Testis (tissue), 3 donors: ENCODE results near the gene KHDRBS2. TPM values are rescaled to one million over a fixed set of nuclear protein-coding genes. Genes with fewer than 3 reads are reported as not detected.

Experiments used
- DNase-seq: peaks from one replicate; pipeline ENCODE4 v3.0.0-alpha.2; 2019
- H3K27ac ChIP-seq, 2 donors: fragments of 200-600 bp; sonication (generic); one replicate each; pipeline ENCODE4 v1.5.1; 2019
- H3K27me3 ChIP-seq: fragments of 200-600 bp; sonication (generic); one replicate; pipeline ENCODE4 v1.5.1; 2019
- H3K36me3 ChIP-seq: fragments of 200-600 bp; sonication (generic); one replicate; pipeline ENCODE4 v1.5.1; 2017; ENCODE audit warnings: low read depth; ENCODE audit errors: missing control alignments
- H3K4me1 ChIP-seq: fragments of 200-600 bp; sonication (generic); one replicate; pipeline ENCODE4 v1.5.1; 2019
- H3K4me3 ChIP-seq, 2 donors: fragments of 200-600 bp; sonication (generic); one replicate each; pipeline ENCODE4 v1.5.1; 2017 to 2019
- H3K9me3 ChIP-seq: fragments of 200-600 bp; sonication (generic); one replicate; pipeline ENCODE4 v1.5.1; 2017
- POLR2A ChIP-seq: fragments of 450-650 bp; IDR thresholded peaks from one replicate; pipeline ENCODE4 v1.6.1; 2017; ENCODE audit warnings: antibody characterized with exemption, mild to moderate bottlenecking, moderate library complexity
- WGBS, 2 donors: methylation state at CpG; one replicate each; pipeline ENCODE4 v1.1.5; 2018; 5-methylcytosine and 5-hydroxymethylcytosine counted together
- intact Hi-C: fragments of 100-400 bp; cut with DNase I; formaldehyde crosslinking; loops from one replicate; pipeline ENCODE4 v1.15.1; 2023; ENCODE audit warnings: low total_unique reads
- polyA plus RNA-seq: library from polyadenylated mRNA; stranded (reverse); fragments of 350-450 nt; fragmentation: Illumina TruSeq; extraction: RNeasy Lipid Tissue Mini Kit (QIAGEN cat#74804); gene quantifications from one replicate; pipeline ENCODE4 v1.2.3, GENCODE V29; 2014; ENCODE audit warnings: low read depth, low replicate concordance; ENCODE audit not compliant: insufficient read depth
- total RNA-seq, 2 donors: library from RNA; depleted of rRNA; stranded (reverse); fragments of >200 nt; gene quantifications; one replicate each; pipeline ENCODE4 v1.2.3, GENCODE V29; 2016
- TF ChIP-seq, protein P1 (sequence below), 3 experiments: fragments of 450-650 bp in 2 of 3; fragments of 200-600 bp in 1 of 3; sonication (generic) in 1 of 3; IDR thresholded peaks; one replicate each; pipeline ENCODE4 v1.5.1; 2016 to 2019; ENCODE audit warnings: antibody characterized with exemption in 3 of 3, mild to moderate bottlenecking in 2 of 3, moderate library complexity in 1 of 3

Gene KHDRBS2
- total and polyA plus RNA-seq, 3 donors from 2014 or later = 0.26 to 2.0 (median 1.8) TPM

GRCh38 chr6:62167736-62168135 lies 118.3 kb downstream of the KHDRBS2 start:
- 83 to 85% methylated on average over 4 of the region's 4 CpGs for WGBS, 2 donors
- H3K4me3 ChIP-seq = no peak overlapping the region
- TF ChIP-seq, protein P1, sequence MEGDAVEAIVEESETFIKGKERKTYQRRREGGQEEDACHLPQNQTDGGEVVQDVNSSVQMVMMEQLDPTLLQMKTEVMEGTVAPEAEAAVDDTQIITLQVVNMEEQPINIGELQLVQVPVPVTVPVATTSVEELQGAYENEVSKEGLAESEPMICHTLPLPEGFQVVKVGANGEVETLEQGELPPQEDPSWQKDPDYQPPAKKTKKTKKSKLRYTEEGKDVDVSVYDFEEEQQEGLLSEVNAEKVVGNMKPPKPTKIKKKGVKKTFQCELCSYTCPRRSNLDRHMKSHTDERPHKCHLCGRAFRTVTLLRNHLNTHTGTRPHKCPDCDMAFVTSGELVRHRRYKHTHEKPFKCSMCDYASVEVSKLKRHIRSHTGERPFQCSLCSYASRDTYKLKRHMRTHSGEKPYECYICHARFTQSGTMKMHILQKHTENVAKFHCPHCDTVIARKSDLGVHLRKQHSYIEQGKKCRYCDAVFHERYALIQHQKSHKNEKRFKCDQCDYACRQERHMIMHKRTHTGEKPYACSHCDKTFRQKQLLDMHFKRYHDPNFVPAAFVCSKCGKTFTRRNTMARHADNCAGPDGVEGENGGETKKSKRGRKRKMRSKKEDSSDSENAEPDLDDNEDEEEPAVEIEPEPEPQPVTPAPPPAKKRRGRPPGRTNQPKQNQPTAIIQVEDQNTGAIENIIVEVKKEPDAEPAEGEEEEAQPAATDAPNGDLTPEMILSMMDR (IDR thresholded peaks at IDR 0.05) = no peak
- TF ChIP-seq POLR2A = no peak
- H3K27ac ChIP-seq = no peak overlapping the region
- DNase-seq = no peak
- H3K27me3 ChIP-seq = no peaks in the 10 kb centered on the region
- no peaks in the 10 kb centered on the region for H3K36me3 ChIP-seq
- intact Hi-C loops = no loop called here
- H3K4me1 ChIP-seq = no peaks in the 10 kb centered on the region
- H3K9me3 ChIP-seq = no peaks in the 10 kb centered on the region

GRCh38 chr6:62162858-62163257 lies 123.2 kb downstream of the KHDRBS2 start:
- no peak overlapping the region for H3K27ac ChIP-seq
- no peak for DNase-seq
- TF ChIP-seq, protein P1 (IDR thresholded peaks at IDR 0.05) = no peak
- no peak for TF ChIP-seq POLR2A
- WGBS, 2 donors = 87 to 93% methylated on average over 4 of the region's 4 CpGs
- no peaks in the 10 kb centered on the region for H3K9me3 ChIP-seq
- H3K4me1 ChIP-seq = no peaks in the 10 kb centered on the region
- H3K4me3 ChIP-seq = no peak overlapping the region
- intact Hi-C loops = no loop called here
- no peaks in the 10 kb centered on the region for H3K36me3 ChIP-seq
- no peaks in the 10 kb centered on the region for H3K27me3 ChIP-seq

DNA sequence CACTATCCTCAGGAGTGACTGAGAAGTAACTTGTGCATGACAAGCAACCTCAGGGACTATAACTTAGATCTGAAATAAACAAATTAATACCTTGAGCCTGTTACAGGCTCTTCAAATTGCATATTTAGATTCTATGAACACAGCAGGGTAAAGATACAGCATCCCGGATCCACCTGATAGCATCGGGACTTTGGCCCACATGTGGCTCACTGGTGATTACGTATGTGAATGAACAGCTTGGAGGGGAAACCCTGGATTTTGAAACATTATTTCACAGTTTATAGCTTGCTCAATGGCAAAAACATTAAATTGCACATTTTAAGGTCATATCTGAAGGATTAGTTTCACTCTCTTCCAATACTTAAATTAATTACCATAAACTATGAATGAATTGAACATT lies 133.2 kb downstream of the KHDRBS2 start:
- WGBS, 2 donors = 74 to 88% methylated on average over 3 of the region's 3 CpGs
- intact Hi-C loops = no loop called here

GRCh38 chr6:62150048-62150663 lies 135.9 kb downstream of the KHDRBS2 start:
- intact Hi-C loops = no loop called here
- DNase-seq = peak; percentile 43

More for the DNA sequence above, 133.2 kb downstream of the KHDRBS2 start:
- TF ChIP-seq POLR2A = no peak
- TF ChIP-seq, protein P1 (IDR thresholded peaks at IDR 0.05) = no peak
- Histone ChIP-seq H3K27me3 (no peaks in the 10 kb centered on the region), H3K9me3 (no peaks in the 10 kb centered on the region), H3K4me1 (no peaks in the 10 kb centered on the region), H3K36me3 (no peaks in the 10 kb centered on the region), H3K27ac (no peak overlapping the region), H3K4me3 (no peak overlapping the region)
- DNase-seq = no peak

More at GRCh38 chr6:62150048-62150663, 135.9 kb downstream of the KHDRBS2 start:
- TF ChIP-seq, protein P1 (IDR thresholded peaks at IDR 0.05) = peak in 2 of 3 experiments; percentile 27 to 47
- no peak for TF ChIP-seq POLR2A
- no peaks in the 10 kb centered on the region for H3K36me3 ChIP-seq
- no peak overlapping the region for H3K27ac ChIP-seq
- H3K4me3 ChIP-seq = no peak overlapping the region
- H3K9me3 ChIP-seq = no peaks in the 10 kb centered on the region
- H3K27me3 ChIP-seq = no peaks in the 10 kb centered on the region
- WGBS, 2 donors = 69 to 70% methylated on average over 3 of the region's 3 CpGs
- H3K4me1 ChIP-seq = no peaks in the 10 kb centered on the region
